NCI-H2081 (cell line): ENCODE data around the gene PPIE.

Experiments
- DNase-seq, 2 experiments: peaks; one replicate each; lab custom pipeline; 2025; lab: John Stamatoyannopoulos, UW

PPIE gene

GRCh38 chr1:39720094-39720999 is 18.3 kb upstream of the PPIE start:
- DNase-seq, result peak; percentile 77 to 78

- DNase-seq, result no peak
Observed at GRCh38 chr1:39721664-39722063, 17.0 kb upstream of the PPIE start.

GRCh38 chr1:39722495-39722894 is 16.2 kb upstream of the PPIE start:
- no peak for DNase-seq

- DNase-seq, result no peak
Observed at GRCh38 chr1:39726600-39726999, 12.1 kb upstream of the PPIE start.

- no peak for DNase-seq
Observed at GRCh38 chr1:39727221-39727931, 11.3 kb upstream of the PPIE start.

- DNase-seq, result no peak
Observed at GRCh38 chr1:39727932-39728317, 10.8 kb upstream of the PPIE start.

GRCh38 chr1:39729030-39729429 is 9.7 kb upstream of the PPIE start:
- no peak for DNase-seq

GRCh38 chr1:39729842-39730241 is 8.8 kb upstream of the PPIE start:
- DNase-seq, result no peak

- DNase-seq, result no peak
Observed at GRCh38 chr1:39732730-39733129, 6.0 kb upstream of the PPIE start.

GRCh38 chr1:39733161-39733560 is 5.5 kb upstream of the PPIE start:
- no peak for DNase-seq

- DNase-seq, result no peak
Observed at GRCh38 chr1:39735731-39736130, 3.0 kb upstream of the PPIE start.

- no peak for DNase-seq
Observed at GRCh38 chr1:39737546-39738169, 1.0 kb upstream of the PPIE start.

- DNase-seq, result no peak
Observed at GRCh38 chr1:39745016-39745670, 6.5 kb downstream of the PPIE start.

GRCh38 chr1:39751595-39751994 is 12.9 kb downstream of the PPIE start:
- DNase-seq, result no peak

- no peak for DNase-seq
Observed at GRCh38 chr1:39752703-39753102, 14.0 kb downstream of the PPIE start.

- DNase-seq, result peak in 1 of 2 experiments; percentile 78
Observed at GRCh38 chr1:39753132-39754025, 14.7 kb downstream of the PPIE start.

- DNase-seq, result peak; percentile 40 to 81
Observed at GRCh38 chr1:39754026-39754570, 15.4 kb downstream of the PPIE start.

GRCh38 chr1:39754906-39755504 is 16.3 kb downstream of the PPIE start:
- no peak for DNase-seq

- DNase-seq, result no peak
Observed at GRCh38 chr1:39755965-39756659, 17.4 kb downstream of the PPIE start.

GRCh38 chr1:39757501-39757900 is 18.8 kb downstream of the PPIE start:
- no peak for DNase-seq
